H1 (cell line): ENCODE results near the gene RBM8A. TPM values are rescaled to one million over a fixed set of nuclear protein-coding genes. Genes with fewer than 3 reads are reported as not detected.
A peak's percentile ranks its signal among the peaks of the same experiment; 100 is the strongest.

Experiments used
- CTCF ChIA-PET: fragments of 300-600 bp; sonication (Branson Sonifier 250); formaldehyde crosslinking; loops from one replicate; lab custom pipeline; 2021; ENCODE audit not compliant: partially characterized antibody; lab: Charles Lee
- POLR2A ChIA-PET: fragments of 300-600 bp; sonication (Branson Sonifier 250); formaldehyde crosslinking; loops from one replicate; lab custom pipeline; 2021; ENCODE audit warnings: inconsistent platforms; ENCODE audit not compliant: partially characterized antibody; lab: Charles Lee
- DNase-seq, 2 experiments: peaks; one replicate each; pipeline versions ENCODE4 v3.0.0 to v3.0.0-alpha.2; 2010 to 2022; ENCODE audit warnings: low spot score in 2 of 2, low read depth in 1 of 2, mixed read lengths in 1 of 2
- FAIRE-seq: peaks from 2 replicates; lab custom pipeline; 2011; peaks lifted over from hg19 to GRCh38; lab: Jason Lieb, UNC
- H2AFZ ChIP-seq: 2 replicates; pipeline ENCODE4 v1.8.1; 2012; ENCODE audit warnings: low read length, inconsistent platforms
- H2AK5ac ChIP-seq: 2 replicates; pipeline ENCODE4 v1.6.1; 2013; ENCODE audit warnings: low read depth, low read length
- H2BK120ac ChIP-seq: replicated peaks from 2 replicates; pipeline ENCODE3; 2013; ENCODE audit warnings: low read depth, low read length, inconsistent platforms
- H2BK12ac ChIP-seq: 2 replicates; pipeline ENCODE4 v1.6.1; 2013; ENCODE audit warnings: low read depth, low read length
- H2BK15ac ChIP-seq: 2 replicates; pipeline ENCODE4 v1.6.1; 2013; ENCODE audit warnings: low read length
- H2BK20ac ChIP-seq: 2 replicates; pipeline ENCODE4 v1.6.1; 2013; ENCODE audit warnings: low read length
- H2BK5ac ChIP-seq: 2 replicates; pipeline ENCODE4 v1.6.1; 2013; ENCODE audit warnings: low read depth, low read length
- H3K14ac ChIP-seq: 2 replicates; pipeline ENCODE4 v1.6.1; 2013; ENCODE audit warnings: inconsistent platforms; ENCODE audit not compliant: insufficient read length
- H3K18ac ChIP-seq: 2 replicates; pipeline ENCODE4 v1.6.1; 2013; ENCODE audit warnings: low read length; ENCODE audit errors: extremely low read depth
- H3K23ac ChIP-seq: 2 replicates; pipeline ENCODE4 v1.6.1; 2013; ENCODE audit warnings: inconsistent platforms; ENCODE audit not compliant: insufficient read length
- H3K23me2 ChIP-seq: 2 replicates; pipeline ENCODE4 v1.6.1; 2013; ENCODE audit warnings: low read depth, low read length
- H3K27ac ChIP-seq: 2 replicates; pipeline ENCODE4 v1.6.1; 2011; ENCODE audit warnings: low read depth, low read length, inconsistent platforms
- H3K27me3 ChIP-seq, 4 experiments: replicated peaks in 1 of 4; 1 replicate in 1 of 4; 2 replicates in 3 of 4; pipeline versions ENCODE4 v1.6.1 to v1.8.1; 2011 to 2013; ENCODE audit warnings: low read length in 3 of 4, mild to moderate bottlenecking in 3 of 4, inconsistent platforms in 2 of 4, mixed read lengths in 2 of 4, moderate library complexity in 1 of 4; ENCODE audit not compliant: control insufficient read depth in 3 of 4, insufficient read depth in 3 of 4; ENCODE audit errors: extremely low read depth in 1 of 4
- H3K36me3 ChIP-seq, 4 experiments: 2 replicates each; pipeline versions ENCODE4 v1.6.1 to v1.8.1; 2011 to 2013; ENCODE audit warnings: mild to moderate bottlenecking in 4 of 4, low read length in 3 of 4, moderate library complexity in 2 of 4, control low read depth in 1 of 4, inconsistent platforms in 1 of 4; ENCODE audit not compliant: insufficient read depth in 4 of 4, control insufficient read depth in 2 of 4
- H3K4ac ChIP-seq: replicated peaks from 2 replicates; pipeline ENCODE3; 2013; ENCODE audit warnings: low read length, low read depth, mixed read lengths, inconsistent platforms; ENCODE audit not compliant: insufficient read length
- H3K4me1 ChIP-seq, 4 experiments: replicated peaks in 1 of 4; 1 replicate in 1 of 4; 2 replicates in 3 of 4; pipeline versions ENCODE4 v1.6.1 to v1.8.1; 2011 to 2013; ENCODE audit warnings: low read length in 3 of 4, inconsistent platforms in 2 of 4, mixed read lengths in 1 of 4; ENCODE audit not compliant: insufficient read depth in 4 of 4, control insufficient read depth in 3 of 4
- H3K4me2 ChIP-seq, 2 experiments: 2 replicates each; pipeline versions ENCODE4 v1.6.1 to v1.8.1; 2011 to 2013; ENCODE audit warnings: low read depth in 2 of 2, low read length in 2 of 2, control low read depth in 1 of 2, inconsistent platforms in 1 of 2, mild to moderate bottlenecking in 1 of 2; ENCODE audit not compliant: insufficient read depth in 1 of 2
- H3K4me3 ChIP-seq, 4 experiments: fragments of 200-600, 300-600 bp in 1 of 4; sonication (generic), shearing (Covaris generic), sonication (Bioruptor Twin) in 1 of 4; 2 replicates each; pipeline versions ENCODE4 v1.5.1 to v1.8.1; 2011 to 2016; ENCODE audit warnings: low read length in 4 of 4, low read depth in 3 of 4, control low read depth in 2 of 4, inconsistent platforms in 2 of 4, mild to moderate bottlenecking in 2 of 4, mixed read lengths in 1 of 4, moderate library complexity in 1 of 4; ENCODE audit not compliant: insufficient read depth in 2 of 4; ENCODE audit errors: extremely low read depth in 1 of 4
- H3K56ac ChIP-seq: replicated peaks from 2 replicates; pipeline ENCODE3; 2013; ENCODE audit warnings: low read depth, mild to moderate bottlenecking, mixed read lengths, low read length, inconsistent platforms; ENCODE audit not compliant: insufficient read length
- H3K79me1 ChIP-seq: 2 replicates; pipeline ENCODE4 v1.6.1; 2013; ENCODE audit warnings: low read depth, low read length, control low read depth
- H3K79me2 ChIP-seq, 2 experiments: 2 replicates each; pipeline versions ENCODE4 v1.6.1 to v1.8.1; 2012 to 2013; ENCODE audit warnings: low read length in 2 of 2, mild to moderate bottlenecking in 2 of 2, inconsistent platforms in 1 of 2; ENCODE audit not compliant: insufficient read depth in 2 of 2, control insufficient read depth in 1 of 2
- H3K9ac ChIP-seq, 4 experiments: replicated peaks in 1 of 4; 1 replicate in 1 of 4; 2 replicates in 3 of 4; pipeline versions ENCODE4 v1.6.1 to v1.8.1; 2011 to 2013; ENCODE audit warnings: low read depth in 3 of 4, low read length in 3 of 4, control low read depth in 2 of 4, mild to moderate bottlenecking in 2 of 4, moderate library complexity in 2 of 4, inconsistent platforms in 1 of 4; ENCODE audit errors: extremely low read depth in 1 of 4
- H3K9me3 ChIP-seq, 2 experiments: 2 replicates each; pipeline versions ENCODE4 v1.6.1 to v1.8.1; 2012 to 2013; ENCODE audit warnings: mild to moderate bottlenecking in 2 of 2, moderate library complexity in 2 of 2, control low read depth in 1 of 2, inconsistent platforms in 1 of 2, low read depth in 1 of 2, low read length in 1 of 2, mixed read lengths in 1 of 2; ENCODE audit not compliant: insufficient read depth in 2 of 2
- H4K20me1 ChIP-seq, 2 experiments: replicated peaks in 1 of 2; 2 replicates each; pipeline versions ENCODE3 to v1.8.1; 2011 to 2013; ENCODE audit warnings: inconsistent platforms in 2 of 2, low read length in 2 of 2, mild to moderate bottlenecking in 1 of 2; ENCODE audit not compliant: insufficient read depth in 2 of 2, control insufficient read depth in 1 of 2
- H4K5ac ChIP-seq: 2 replicates; pipeline ENCODE4 v1.6.1; 2013; ENCODE audit warnings: low read length, low read depth, mixed read lengths, inconsistent platforms; ENCODE audit not compliant: insufficient read length
- H4K8ac ChIP-seq: 2 replicates; pipeline ENCODE4 v1.8.0; 2013; ENCODE audit warnings: mild to moderate bottlenecking, moderate library complexity, low read length, inconsistent platforms; ENCODE audit not compliant: insufficient read depth; ENCODE audit errors: extremely low read depth
- H4K91ac ChIP-seq: replicated peaks from 2 replicates; pipeline ENCODE3; 2013; ENCODE audit warnings: low read length, mixed read lengths, inconsistent platforms; ENCODE audit not compliant: insufficient read length
- GABPA ChIP-seq: IDR thresholded peaks from 2 replicates; pipeline ENCODE4 v1.6.1; 2011; ENCODE audit warnings: mild to moderate bottlenecking, low read length, moderate library complexity, borderline replicate concordance; ENCODE audit not compliant: insufficient read depth
- PHF8 ChIP-seq: fragments of 200-600 bp; sonication (generic); conservative IDR thresholded peaks from 2 replicates; pipeline ENCODE4 v1.7.1; 2012; ENCODE audit warnings: low read depth, mild to moderate bottlenecking, inconsistent platforms, low read length, moderate library complexity
- SRF ChIP-seq: IDR thresholded peaks from 2 replicates; pipeline ENCODE4 v1.6.1; 2011; ENCODE audit warnings: mild to moderate bottlenecking, low read depth, low read length, moderate library complexity
- TBP ChIP-seq: IDR thresholded peaks from 2 replicates; pipeline ENCODE4 v1.6.1; 2011; ENCODE audit warnings: low read depth, low read length, improper control_type of control experiment
- TEAD4 ChIP-seq: IDR thresholded peaks from 2 replicates; pipeline ENCODE4 v1.6.1; 2012; ENCODE audit warnings: low read depth, low read length, inconsistent platforms, mixed read lengths
- WGBS, 2 experiments: shearing (Covaris generic) in 1 of 2; methylation state at CpG; one replicate each; pipeline versions ENCODE4 v1.1.6 to v1.1.7; 2013 to 2015; ENCODE audit warnings: low lambda C conversion rate in 2 of 2, mixed read lengths in 2 of 2, inconsistent platforms in 1 of 2, low coverage in 1 of 2, missing lambda C conversion rate in 1 of 2; ENCODE audit not compliant: insufficient replicate concordance in 2 of 2, insufficient coverage in 1 of 2, insufficient read length in 1 of 2; ENCODE audit errors: extremely low coverage in 1 of 2, missing lambda C conversion rate in 1 of 2; 5-methylcytosine and 5-hydroxymethylcytosine counted together
- long read RNA-seq, 2 experiments: library from RNA in 1 of 2; library from capped mRNA in 1 of 2; stranded (forward); transcript quantifications; one replicate each; pipeline ENCODE4 v2.0.0, GENCODE V29; 2021; ENCODE audit warnings: inconsistent platforms in 1 of 2
- polyA minus RNA-seq, 3 experiments: library from RNA; depleted of rRNA, polyadenylated mRNA; stranded (reverse); fragments of >200 nt; gene quantifications; 1 replicate in 2 of 3; 2 replicates in 1 of 3; pipeline ENCODE4 v1.2.3, GENCODE V29; 2011
- polyA plus RNA-seq, 7 experiments: library from polyadenylated mRNA; depleted of rRNA in 3 of 7; stranded (reverse) in 5 of 7; unstranded in 2 of 7; fragments of >200 nt in 5 of 7; fragments of 200-250 nt in 2 of 7; gene quantifications; 1 replicate in 5 of 7; 2 replicates in 1 of 7; 4 replicates in 1 of 7; pipeline versions ENCODE4 v1.2.1 to v1.2.3, GENCODE V29; 2011 to 2013; ENCODE audit warnings: missing spikeins in 2 of 7, mixed read lengths in 2 of 7
- total RNA-seq: library from RNA; stranded (reverse); fragmentation: NEBNext Ultra II Directional; extraction: Animal tissue kit (Norgen Biotek cat#: 25700); gene quantifications from 2 replicates; pipeline ENCODE4 v1.2.1, GENCODE V29; 2021
- TF ChIP-seq, protein P1 (sequence below): IDR thresholded peaks from 2 replicates; pipeline ENCODE4 v1.6.1; 2011; ENCODE audit warnings: low read length, improper control_type of control experiment

RBM8A gene
- total RNA-seq (216 and 222 TPM in 2 replicates), polyA plus RNA-seq (2011; rRNA removed) (119 and 125 TPM in 2 replicates), polyA minus RNA-seq (2011; rRNA and poly(A)+ RNA removed) (35.1 and 39.6 TPM in 2 replicates)
- 276 TPM for polyA plus RNA-seq (2011; cell fraction: cytosol; rRNA removed)
- polyA plus RNA-seq (2011; cell fraction: nucleus; rRNA removed), result 32.3 TPM
- polyA plus RNA-seq (2012, experiment 1 of 2), result 255 to 301 TPM (median 263 TPM) in 4 replicates
- 80.5 TPM for polyA plus RNA-seq (2012, experiment 2 of 2)
- polyA plus RNA-seq (2013, experiment 1 of 2), result 166 TPM
- 182 TPM for polyA plus RNA-seq (2013, experiment 2 of 2)
- polyA minus RNA-seq (2011; cell fraction: cytosol; rRNA and poly(A)+ RNA removed), result 52.5 TPM
- polyA minus RNA-seq (2011; cell fraction: nucleus; rRNA and poly(A)+ RNA removed), result 34.9 TPM
- long read RNA-seq, experiment 1, full-length matches to known transcripts, result 57 of 121 reads
- long read RNA-seq, experiment 1, partial matches to known transcripts, result 23 of 121 reads
- long read RNA-seq, experiment 1, other reads (novel, unspliced or antisense), result 41 of 121 reads
- long read RNA-seq, experiment 2, full-length matches to known transcripts, result 20 of 37 reads
- long read RNA-seq, experiment 2, partial matches to known transcripts, result 5 of 37 reads
- long read RNA-seq, experiment 2, other reads (novel, unspliced or antisense), result 12 of 37 reads

DNA sequence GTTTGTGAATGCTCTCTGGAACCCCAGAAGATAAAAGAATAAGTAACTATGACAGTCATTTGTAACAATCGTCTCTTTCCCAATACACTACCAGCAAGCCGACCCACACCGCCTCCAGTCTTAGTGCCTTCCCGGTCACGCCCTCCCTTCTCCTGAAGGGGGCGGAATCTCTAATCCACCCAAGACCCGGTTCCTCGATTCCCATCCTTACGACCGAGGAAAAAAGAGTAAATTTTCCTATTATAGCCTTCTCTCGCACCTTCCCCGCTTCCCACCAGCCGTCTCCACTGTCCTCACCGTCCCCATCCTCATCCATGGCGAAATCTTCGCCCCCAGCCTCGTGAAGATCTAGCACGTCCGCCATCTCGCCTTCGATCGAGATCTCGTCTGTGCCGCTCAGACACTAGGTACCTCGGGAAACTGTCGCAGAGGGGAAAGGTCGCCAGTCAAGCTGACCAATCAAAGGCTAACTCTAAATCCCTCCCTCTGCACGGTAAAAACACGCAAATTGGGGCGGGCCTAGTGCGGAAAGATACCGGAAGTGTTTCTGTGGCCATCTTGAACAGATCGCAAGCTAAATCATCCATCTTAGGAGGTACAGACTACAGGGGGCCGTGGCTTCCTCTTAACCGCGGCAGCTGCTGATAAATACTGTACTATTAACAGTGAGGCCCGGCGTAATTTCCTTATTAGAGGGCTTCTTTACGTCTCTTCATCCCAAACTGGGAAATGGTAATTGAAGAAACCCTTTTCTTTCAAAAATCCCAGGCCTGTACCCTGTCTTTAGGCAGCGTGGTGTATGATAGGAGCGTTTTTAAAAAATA lies at the start of gene RBM8A:
RBM8A (minus strand) TSS at position 422 of the 824 bp plus-strand sequence; CDS start at position 364, 58 bp downstream.
- peak within 1 kb of the TSS; percentile 95 for H2BK5ac ChIP-seq
- H3K56ac ChIP-seq, result peak within 1 kb of the TSS; percentile 2
- H3K18ac ChIP-seq, result peak within 1 kb of the TSS; percentile 90; the same call in 1 of the 2 replicates
- peak within 1 kb of the TSS; percentile 81 to 97 (median 92) for H3K4me3 ChIP-seq
- CTCF ChIA-PET, result interaction anchor here (0.7 to 2.2 kb wide), 16 partner anchors 8 to 85 kb away, joined by 3 to 18 read pairs (median 4); partner anchors contain the start of genes ANKRD34A, ITGA10, LIX1L and PEX11B
- H3K4ac ChIP-seq, result peak within 1 kb of the TSS; percentile 19
- peak within 1 kb of the TSS; percentile 71 to 98 (median 86) for H3K9ac ChIP-seq
- peak within 1 kb of the TSS; percentile 90 for H3K27ac ChIP-seq
- peak within 1 kb of the TSS; percentile 22 for H4K91ac ChIP-seq
- H2AK5ac ChIP-seq, result peak within 1 kb of the TSS; percentile 4; the same call in 1 of the 2 replicates
- no peak within 1 kb of the TSS for H2BK20ac ChIP-seq
- peak within 1 kb of the TSS; percentile 60; the same call in 1 of the 2 replicates for H2BK12ac ChIP-seq
- H3K23me2 ChIP-seq, result peaks cover 4% of the 10 kb centered on the region; the same call in 1 of the 2 replicates
- peak within 1 kb of the TSS; percentile 24 for H4K5ac ChIP-seq
- peaks cover 0 to 4% (median 2%) of the 10 kb centered on the region in 4 experiments; a peak in 4 of 7 replicates for H3K4me1 ChIP-seq
- H3K79me2 ChIP-seq, result peaks cover 0 to 14% of the 10 kb centered on the region in 2 experiments; a peak in 2 of 4 replicates
- no peaks in the 10 kb centered on the region for H4K20me1 ChIP-seq
- H3K27me3 ChIP-seq, result no peaks in the 10 kb centered on the region
- DNase-seq (peak; percentile 85 to 91), FAIRE-seq (peak; percentile 48)
- H3K4me2 ChIP-seq, result peak within 1 kb of the TSS; percentile 74 to 77
- H4K8ac ChIP-seq, result peak within 1 kb of the TSS; percentile 95; the same call in 1 of the 2 replicates
- H3K23ac ChIP-seq, result no peak within 1 kb of the TSS
- WGBS, 2 experiments, result 1% methylated on average over 41 of the region's 41 CpGs; no CpG with 5 or more reads in 1 of the 2 experiments
- no peak within 1 kb of the TSS for H2AFZ ChIP-seq
- POLR2A ChIA-PET, result interaction anchor here (0.7 to 2.4 kb wide), 34 partner anchors 9 to 125 kb away, joined by 3 to 35 read pairs (median 4); partner anchors contain the start of genes ANKRD34A, ITGA10, LIX1L and NUDT17
- H2BK15ac ChIP-seq, result no peak within 1 kb of the TSS
- no peak within 1 kb of the TSS for H3K14ac ChIP-seq
- peaks cover 3 to 14% (median 9%) of the 10 kb centered on the region in 4 experiments; a peak in 6 of 8 replicates for H3K36me3 ChIP-seq
- no peaks in the 10 kb centered on the region for H3K9me3 ChIP-seq
- no peak within 1 kb of the TSS for H2BK120ac ChIP-seq
- H3K79me1 ChIP-seq, result no peaks in the 10 kb centered on the region
- peak; percentile 53; the same call in 1 of the 2 replicates for TF ChIP-seq GABPA
- TF ChIP-seq PHF8, result peak; percentile 95
- TF ChIP-seq, protein P1, sequence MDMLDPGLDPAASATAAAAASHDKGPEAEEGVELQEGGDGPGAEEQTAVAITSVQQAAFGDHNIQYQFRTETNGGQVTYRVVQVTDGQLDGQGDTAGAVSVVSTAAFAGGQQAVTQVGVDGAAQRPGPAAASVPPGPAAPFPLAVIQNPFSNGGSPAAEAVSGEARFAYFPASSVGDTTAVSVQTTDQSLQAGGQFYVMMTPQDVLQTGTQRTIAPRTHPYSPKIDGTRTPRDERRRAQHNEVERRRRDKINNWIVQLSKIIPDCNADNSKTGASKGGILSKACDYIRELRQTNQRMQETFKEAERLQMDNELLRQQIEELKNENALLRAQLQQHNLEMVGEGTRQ, result no peak
- no peak for TF ChIP-seq SRF
- peak; percentile 25; the same call in 1 of the 2 replicates for TF ChIP-seq TEAD4
- TF ChIP-seq TBP, result peak; percentile 84
